ENCODE results near the gene EIF3A.

- TF ChIP-seq POLR2A (IDR thresholded peaks at IDR 0.05; ENCODE audit: low read depth, low read length): no peak
- no peak for TF ChIP-seq POLR2AphosphoS5 (IDR thresholded peaks at IDR 0.05; ENCODE audit: low read depth, low read length)
These were observed 51.6 kb downstream of the EIF3A start for GRCh38 chr10:119028900-119029612.

Data from GM12892 (cell line).